ENCODE results near the gene ATP11A. TPM values are rescaled to one million over a fixed set of nuclear protein-coding genes. Genes with fewer than 3 reads are reported as not detected.
A peak's percentile ranks its signal among the peaks of the same experiment; 100 is the strongest.

ATP11A gene
- total and polyA plus RNA-seq, 2 experiments from 2014 or later = 12.3 to 52.6 TPM

GRCh38 chr13:112704308-112705145, 14.7 kb downstream of the ATP11A start:
- H3K4me3 Mint-ChIP-seq = no peak overlapping the region; the same call in 2 of the 3 replicates

GRCh38 chr13:112705286-112705685, 15.4 kb downstream of the ATP11A start:
- Mint-ChIP-seq H3K4me1 (peaks cover 69% of the 10 kb centered on the region), H3K9me3 (no peaks in the 10 kb centered on the region), H3K4me3 (no peak overlapping the region; the same call in 2 of the 3 replicates), H3K36me3 (ENCODE audit: low read depth) (peaks cover 15% of the 10 kb centered on the region; the same call in 2 of the 3 replicates), H3K27me3 (ENCODE audit: insufficient read depth, low read depth, poor library complexity) (peaks cover 8% of the 10 kb centered on the region), H3K27ac (no peak overlapping the region)
- H3K4me2 ChIP-seq = peak overlapping the region; percentile 74
- H2AFZ ChIP-seq = no peak overlapping the region
- H3K9me2 ChIP-seq (ENCODE audit: insufficient read depth) = no peaks in the 10 kb centered on the region
- DNase-seq (ENCODE audit: low spot score) (no peak), ATAC-seq (peak; percentile 10; the same call in 2 of the 3 replicates)
- peaks cover 2% of the 10 kb centered on the region; the same call in 1 of the 2 replicates for H3F3A ChIP-seq (replicated peaks; ENCODE audit: low read depth)
- no peaks in the 10 kb centered on the region for H4K20me1 ChIP-seq (replicated peaks; ENCODE audit: insufficient read depth)
- TF ChIP-seq ZNF462 (CRISPR knock-in tag; IDR thresholded peaks at IDR 0.05) = no peak
- H3K4me3 ChIP-seq = no peak overlapping the region
- H3K36me3 ChIP-seq (ENCODE audit: insufficient read depth) = no peaks in the 10 kb centered on the region
- peak overlapping the region; percentile 81 for H3K27ac ChIP-seq (ENCODE audit: low read depth)
- H3K4me1 ChIP-seq (ENCODE audit: insufficient read depth) = peaks cover 60% of the 10 kb centered on the region
- peaks cover 98% of the 10 kb centered on the region for H3K79me2 ChIP-seq (replicated peaks; ENCODE audit: insufficient read depth)
- no peaks in the 10 kb centered on the region for H3K27me3 ChIP-seq (ENCODE audit: insufficient read depth)

More at GRCh38 chr13:112704308-112705145, 14.7 kb downstream of the ATP11A start:
- H3K27ac ChIP-seq (ENCODE audit: low read depth) = peak overlapping the region; percentile 81
- Mint-ChIP-seq H3K27ac (0 out of 2 replicates have a peak overlapping the region, but pooled peaks have one; percentile 33), H3K4me1 (peaks cover 67% of the 10 kb centered on the region), H3K36me3 (ENCODE audit: low read depth) (peaks cover 15% of the 10 kb centered on the region; the same call in 2 of the 3 replicates), H3K27me3 (ENCODE audit: insufficient read depth, low read depth, poor library complexity) (peaks cover 8% of the 10 kb centered on the region), H3K9me3 (no peaks in the 10 kb centered on the region)
- H3K36me3 ChIP-seq (ENCODE audit: insufficient read depth) = no peaks in the 10 kb centered on the region
- TF ChIP-seq EZH2phosphoT487 (IDR thresholded peaks at IDR 0.05; ENCODE audit: unreplicated experiment) (no peak), CREB1 (CRISPR knock-in tag; IDR thresholded peaks at IDR 0.05; ENCODE audit: low read depth) (no peak)
- DNase-seq (ENCODE audit: low spot score) (no peak), ATAC-seq (peak; percentile 10)
- H3K4me3 ChIP-seq = no peak overlapping the region
- H2AFZ ChIP-seq = no peak overlapping the region
- no peaks in the 10 kb centered on the region for H3K9me2 ChIP-seq (ENCODE audit: insufficient read depth)
- no peaks in the 10 kb centered on the region for H4K20me1 ChIP-seq (replicated peaks; ENCODE audit: insufficient read depth)
- no peaks in the 10 kb centered on the region for H3K27me3 ChIP-seq (ENCODE audit: insufficient read depth)
- peaks cover 57% of the 10 kb centered on the region for H3K4me1 ChIP-seq (ENCODE audit: insufficient read depth)
- H3K79me2 ChIP-seq (replicated peaks; ENCODE audit: insufficient read depth) = peaks cover 98% of the 10 kb centered on the region
- H3K4me2 ChIP-seq = peak overlapping the region; percentile 74
- H3F3A ChIP-seq (replicated peaks; ENCODE audit: low read depth) = no peaks in the 10 kb centered on the region

Data from GM23338 (cell line).